HEK293T (cell line): ENCODE data around the gene USP49.

Experiments used
- CTCF ChIA-PET: fragments of 350-600 bp; formaldehyde crosslinking; extraction: SDS; loops from one replicate; lab custom pipeline; 2021; ENCODE audit warnings: antibody characterized with exemption, inconsistent platforms; lab: Yijun Ruan, JAX
- POLR2A ChIA-PET: fragments of 350-600 bp; formaldehyde crosslinking; extraction: SDS; loops from one replicate; lab custom pipeline; 2020; ENCODE audit warnings: antibody characterized with exemption, inconsistent platforms; lab: Yijun Ruan, JAX
- DNase-seq: peaks from one replicate; pipeline ENCODE4 v3.0.0; 2012; ENCODE audit warnings: mixed read lengths; ENCODE audit errors: extremely low spot score
- ARNT ChIP-seq: fragments of 450-650 bp; IDR thresholded peaks from 2 replicates; pipeline ENCODE4 v1.6.1; 2017; ENCODE audit warnings: mild to moderate bottlenecking
- BHLHE40 ChIP-seq: fragments of 450-650 bp; IDR thresholded peaks from 2 replicates; pipeline ENCODE4 v1.6.1; 2016; ENCODE audit warnings: mild to moderate bottlenecking, moderate library complexity, borderline replicate concordance
- CTBP1 ChIP-seq: fragments of 450-650 bp; IDR thresholded peaks from 2 replicates; pipeline ENCODE4 v1.6.1; 2016; ENCODE audit warnings: borderline replicate concordance
- ELF4 ChIP-seq: fragments of 450-650 bp; IDR thresholded peaks from 2 replicates; pipeline ENCODE4 v1.6.1; 2017; ENCODE audit warnings: antibody characterized with exemption
- FOXA1 ChIP-seq: fragments of 450-650 bp; IDR thresholded peaks from 2 replicates; pipeline ENCODE4 v1.6.1; 2016; ENCODE audit warnings: mild to moderate bottlenecking
- FOXK2 ChIP-seq: fragments of 450-650 bp; IDR thresholded peaks from 2 replicates; pipeline ENCODE4 v1.6.1; 2016; ENCODE audit warnings: mild to moderate bottlenecking
- FOXM1 ChIP-seq: fragments of 450-650 bp; IDR thresholded peaks from 2 replicates; pipeline ENCODE4 v1.6.1; 2017; ENCODE audit warnings: mild to moderate bottlenecking, borderline replicate concordance
- HDGF ChIP-seq: fragments of 450-650 bp; IDR thresholded peaks from 2 replicates; pipeline ENCODE4 v1.6.1; 2017; ENCODE audit warnings: antibody characterized with exemption, borderline replicate concordance
- L3MBTL2 ChIP-seq: fragments of 450-650 bp; conservative IDR thresholded peaks from 2 replicates; pipeline ENCODE4 v1.6.1; 2016; ENCODE audit warnings: mild to moderate bottlenecking
- LEF1 ChIP-seq: fragments of 450-650 bp; IDR thresholded peaks from 2 replicates; pipeline ENCODE4 v1.6.1; 2017; ENCODE audit warnings: mild to moderate bottlenecking, borderline replicate concordance
- NFRKB ChIP-seq: fragments of 450-650 bp; IDR thresholded peaks from 2 replicates; pipeline ENCODE4 v1.6.1; 2016; ENCODE audit warnings: mild to moderate bottlenecking, moderate library complexity
- SP1 ChIP-seq: fragments of 450-650 bp; IDR thresholded peaks from 2 replicates; pipeline ENCODE4 v1.6.1; 2017
- SUZ12 ChIP-seq: fragments of 450-650 bp; IDR thresholded peaks from 2 replicates; pipeline ENCODE4 v1.6.1; 2016; ENCODE audit warnings: mild to moderate bottlenecking
- TARDBP ChIP-seq: fragments of 450-650 bp; IDR thresholded peaks from 2 replicates; pipeline ENCODE4 v1.6.1; 2016
- ZNF384 ChIP-seq: fragments of 450-650 bp; IDR thresholded peaks from 2 replicates; pipeline ENCODE4 v1.6.1; 2016
- TF ChIP-seq, protein P1 (sequence below): fragments of 450-650 bp; IDR thresholded peaks from 2 replicates; pipeline ENCODE4 v1.6.1; 2016

The USP49 gene

GRCh38 chr6:41775293-41775882 lies 119.8 kb downstream of the USP49 start:
- ChIA-PET CTCF (interaction anchor here (1.0 to 1.8 kb wide), 4 partner anchors 9 to 71 kb away, joined by 3 to 6 read pairs (median 4); no protein-coding TSS in a partner anchor), POLR2A (interaction anchor here (0.9 kb wide), 1 partner anchor 12 kb away, joined by 4 read pairs; the partner anchor contains the start of gene TOMM6)
- no peak for DNase-seq
- no peak for TF ChIP-seq FOXA1
- TF ChIP-seq ELF4, result no peak
- no peak for TF ChIP-seq FOXK2
- no peak for TF ChIP-seq ARNT
- no peak for TF ChIP-seq NFRKB
- TF ChIP-seq, protein P1, sequence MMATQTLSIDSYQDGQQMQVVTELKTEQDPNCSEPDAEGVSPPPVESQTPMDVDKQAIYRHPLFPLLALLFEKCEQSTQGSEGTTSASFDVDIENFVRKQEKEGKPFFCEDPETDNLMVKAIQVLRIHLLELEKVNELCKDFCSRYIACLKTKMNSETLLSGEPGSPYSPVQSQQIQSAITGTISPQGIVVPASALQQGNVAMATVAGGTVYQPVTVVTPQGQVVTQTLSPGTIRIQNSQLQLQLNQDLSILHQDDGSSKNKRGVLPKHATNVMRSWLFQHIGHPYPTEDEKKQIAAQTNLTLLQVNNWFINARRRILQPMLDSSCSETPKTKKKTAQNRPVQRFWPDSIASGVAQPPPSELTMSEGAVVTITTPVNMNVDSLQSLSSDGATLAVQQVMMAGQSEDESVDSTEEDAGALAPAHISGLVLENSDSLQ, result no peak
- TF ChIP-seq LEF1, result no peak
- TF ChIP-seq CTBP1, result no peak
- no peak for TF ChIP-seq L3MBTL2
- TF ChIP-seq HDGF, result no peak
- TF ChIP-seq SP1, result no peak
- no peak for TF ChIP-seq FOXM1
- TF ChIP-seq BHLHE40, result no peak
- TF ChIP-seq TARDBP, result no peak
- no peak for TF ChIP-seq SUZ12

DNA sequence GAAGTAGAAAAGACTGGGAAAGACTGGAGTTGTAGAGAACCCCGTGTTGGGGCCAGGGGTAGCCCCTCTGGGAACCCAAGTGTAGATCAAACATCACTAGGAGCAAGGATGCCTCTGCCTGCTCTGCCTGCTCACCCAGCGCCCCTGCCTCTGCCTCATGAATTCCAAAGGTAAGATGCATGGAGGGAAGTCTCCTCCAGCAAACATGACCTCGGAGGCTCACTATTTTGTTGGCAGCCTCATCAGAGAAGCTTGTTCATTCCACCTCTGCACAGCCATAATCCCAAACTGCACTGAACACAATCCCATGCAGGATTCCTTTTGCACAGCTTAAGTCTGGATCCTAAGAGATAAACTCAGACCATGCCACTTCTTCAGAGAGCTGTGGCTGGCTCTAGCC lies 120.3 kb downstream of the USP49 start:
- POLR2A ChIA-PET, result no interaction called here
- CTCF ChIA-PET, result interaction anchor here (1.5 to 1.8 kb wide), 2 partner anchors 8 to 70 kb away, joined by 5 to 6 read pairs; no protein-coding TSS in a partner anchor
- TF ChIP-seq FOXM1, result no peak
- no peak for TF ChIP-seq SUZ12
- no peak for TF ChIP-seq L3MBTL2
- no peak for TF ChIP-seq LEF1
- no peak for TF ChIP-seq HDGF
- no peak for TF ChIP-seq FOXK2
- no peak for TF ChIP-seq BHLHE40
- TF ChIP-seq FOXA1, result no peak
- no peak for TF ChIP-seq ELF4
- TF ChIP-seq, protein P1, result no peak
- TF ChIP-seq CTBP1, result no peak
- TF ChIP-seq NFRKB, result no peak
- no peak for TF ChIP-seq ARNT
- no peak for DNase-seq

GRCh38 chr6:41771058-41771983 lies 123.9 kb downstream of the USP49 start:
- no peak for TF ChIP-seq ZNF384
- no peak for TF ChIP-seq SUZ12
- TF ChIP-seq ELF4, result no peak
- no peak for TF ChIP-seq FOXK2
- TF ChIP-seq BHLHE40, result no peak
- TF ChIP-seq HDGF, result no peak
- TF ChIP-seq FOXA1, result no peak
- no peak for TF ChIP-seq SP1
- no peak for TF ChIP-seq NFRKB
- TF ChIP-seq ARNT, result no peak
- TF ChIP-seq TARDBP, result no peak
- no peak for TF ChIP-seq CTBP1
- TF ChIP-seq, protein P1, result no peak
- TF ChIP-seq L3MBTL2, result no peak
- DNase-seq, result no peak
- CTCF ChIA-PET, result interaction anchor here (1.1 kb wide), 1 partner anchor 66 kb away, joined by 3 read pairs; no protein-coding TSS in a partner anchor
- POLR2A ChIA-PET, result no interaction called here

- POLR2A ChIA-PET, result no interaction called here
- CTCF ChIA-PET, result no interaction called here
- DNase-seq, result no peak
- no peak for TF ChIP-seq BHLHE40
- TF ChIP-seq HDGF, result no peak
- TF ChIP-seq ELF4, result no peak
- no peak for TF ChIP-seq CTBP1
- no peak for TF ChIP-seq FOXK2
- no peak for TF ChIP-seq ZNF384
- no peak for TF ChIP-seq TARDBP
- TF ChIP-seq, protein P1, result no peak
- TF ChIP-seq SUZ12, result no peak
- TF ChIP-seq SP1, result no peak
- no peak for TF ChIP-seq ARNT
- no peak for TF ChIP-seq NFRKB
- no peak for TF ChIP-seq LEF1
- TF ChIP-seq FOXM1, result no peak
- TF ChIP-seq L3MBTL2, result no peak
- TF ChIP-seq FOXA1, result no peak
Observed at GRCh38 chr6:41770381-41771057, 124.7 kb downstream of the USP49 start.
